Measurements from ENCODE around the gene PAFAH2. TPM values are rescaled to one million over a fixed set of nuclear protein-coding genes. Genes with fewer than 3 reads are reported as not detected.
"Not testable (repeated sequence)": the region's sequence is repeated elsewhere in the genome, so short reads cannot be mapped to it uniquely, and the experiment has no call there.

Gene PAFAH2
- polyA plus RNA-seq, 4 donors = 17.2 to 32.7 (median 26.1) TPM

GRCh38 chr1:25989440-25990234 lies 8.2 kb downstream of the PAFAH2 start:
- Histone ChIP-seq H3K27ac (ENCODE audit: low read depth in 1 of 3, low read length in 2 of 3) (no peak overlapping the region), H3K9me3 (ENCODE audit: control insufficient read depth in 2 of 2, insufficient read depth in 1 of 2, low read depth in 1 of 2, low read length in 1 of 2) (no peaks in the 10 kb centered on the region), H3K27me3 (ENCODE audit: control insufficient read depth in 3 of 3, insufficient read depth in 3 of 3, low read length in 3 of 3) (no peaks in the 10 kb centered on the region), H3K4me3 (ENCODE audit: low read depth in 1 of 3, low read length in 3 of 3) (no peak overlapping the region), H3K4me1 (ENCODE audit: control insufficient read depth in 3 of 3, insufficient read depth in 2 of 3, low read depth in 1 of 3, low read length in 2 of 3) (peaks cover 0 to 11% (median 0%) of the 10 kb centered on the region in 3 donors), H3K36me3 (ENCODE audit: control insufficient read depth in 3 of 3, insufficient read depth in 2 of 3, low read depth in 1 of 3, low read length in 3 of 3) (peaks cover 2 to 51% (median 6%) of the 10 kb centered on the region in 3 donors)
- FAIRE-seq (no peak), DNase-seq (no peak)
- WGBS, 3 donors = 88 to 93% (median 89%) methylated on average over 11 of the region's 11 CpGs

DNA sequence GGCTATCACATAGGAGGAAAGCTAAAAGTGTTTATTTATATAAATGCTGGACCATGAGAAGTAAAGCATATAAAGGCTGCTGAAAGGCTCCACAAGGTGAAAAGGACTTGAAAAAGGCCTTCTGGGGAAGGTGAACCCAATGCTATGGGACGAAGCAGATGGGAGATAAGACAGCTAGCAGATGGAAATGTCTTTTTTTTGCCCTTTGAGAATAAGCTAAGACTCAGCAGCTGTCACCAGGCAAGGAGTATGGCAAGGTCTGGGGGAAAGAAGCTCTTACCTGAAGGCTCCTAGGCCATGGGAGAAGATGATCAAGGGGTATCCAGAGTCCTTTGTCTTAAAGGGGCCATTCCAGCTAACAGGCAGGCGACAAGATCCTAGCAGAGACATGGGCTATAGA lies 9.9 kb downstream of the PAFAH2 start:
- Histone ChIP-seq H3K4me1 (ENCODE audit: control insufficient read depth in 3 of 3, insufficient read depth in 2 of 3, low read depth in 1 of 3, low read length in 2 of 3) (peaks cover 0 to 4% (median 0%) of the 10 kb centered on the region in 3 donors), H3K4me3 (ENCODE audit: low read depth in 1 of 3, low read length in 3 of 3) (no peak overlapping the region), H3K27me3 (ENCODE audit: control insufficient read depth in 3 of 3, insufficient read depth in 3 of 3, low read length in 3 of 3) (no peaks in the 10 kb centered on the region), H3K36me3 (ENCODE audit: control insufficient read depth in 3 of 3, insufficient read depth in 2 of 3, low read depth in 1 of 3, low read length in 3 of 3) (peaks cover 4 to 59% (median 6%) of the 10 kb centered on the region in 3 donors), H3K9me3 (ENCODE audit: control insufficient read depth in 2 of 2, insufficient read depth in 1 of 2, low read depth in 1 of 2, low read length in 1 of 2) (no peaks in the 10 kb centered on the region), H3K27ac (ENCODE audit: low read depth in 1 of 3, low read length in 2 of 3) (no peak overlapping the region)
- 88 to 90% (median 90%) methylated on average over 2 of the region's 2 CpGs for WGBS, 3 donors
- no peak for FAIRE-seq
- DNase-seq = no peak

DNA sequence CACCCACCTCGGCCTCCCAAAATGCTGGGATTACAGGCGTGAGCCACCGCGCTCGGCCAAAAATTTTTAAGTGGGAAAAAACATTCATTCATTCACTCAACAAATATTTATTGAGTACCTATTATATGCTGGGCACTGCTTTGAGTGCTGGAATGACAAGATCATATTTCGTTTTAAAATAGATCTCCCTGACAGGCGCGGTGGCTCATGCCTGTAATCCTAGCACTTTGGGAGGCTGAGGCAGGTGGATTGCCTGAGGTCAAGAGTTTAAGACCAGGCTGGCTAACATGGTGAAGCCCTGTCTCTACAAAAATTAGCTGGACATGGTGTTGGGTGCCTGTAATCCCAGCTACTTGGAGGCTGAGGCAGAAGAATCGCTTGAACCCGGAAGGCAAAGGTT lies 11.1 kb downstream of the PAFAH2 start:
- not testable (repeated sequence) for H3K4me3 ChIP-seq (ENCODE audit: low read depth in 1 of 3, low read length in 3 of 3); H3K9me3 ChIP-seq (ENCODE audit: control insufficient read depth in 2 of 2, insufficient read depth in 1 of 2, low read depth in 1 of 2, low read length in 1 of 2); H3K27ac ChIP-seq (ENCODE audit: low read depth in 1 of 3, low read length in 2 of 3); H3K4me1 ChIP-seq (ENCODE audit: control insufficient read depth in 3 of 3, insufficient read depth in 2 of 3, low read depth in 1 of 3, low read length in 2 of 3); DNase-seq; H3K27me3 ChIP-seq (ENCODE audit: control insufficient read depth in 3 of 3, insufficient read depth in 3 of 3, low read length in 3 of 3); FAIRE-seq
- H3K36me3 ChIP-seq (ENCODE audit: control insufficient read depth in 3 of 3, insufficient read depth in 2 of 3, low read depth in 1 of 3, low read length in 3 of 3) = peaks cover 4 to 66% (median 12%) of the 10 kb centered on the region in 3 donors
- 96 to 99% (median 98%) methylated on average over 10 of the region's 10 CpGs for WGBS, 3 donors

DNA sequence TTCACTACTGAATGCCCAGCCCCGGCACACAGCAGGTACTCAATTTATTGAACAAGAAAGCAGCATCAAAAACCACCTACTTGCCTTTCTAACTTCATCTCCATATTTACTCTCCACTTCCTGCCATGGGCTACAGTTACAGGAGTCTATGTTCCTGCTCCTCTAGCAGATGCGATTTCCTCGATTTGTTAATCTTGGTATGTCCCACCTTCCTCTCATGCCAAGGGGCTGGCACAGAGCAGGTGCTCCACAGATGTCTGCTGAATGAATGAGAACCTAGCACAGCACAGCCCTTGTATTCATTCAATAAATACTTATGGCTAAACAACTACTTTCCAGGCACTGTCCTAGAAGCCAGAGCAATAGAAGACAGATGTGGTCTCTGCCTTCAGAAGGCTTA lies 12.2 kb downstream of the PAFAH2 start:
- H3K4me1 ChIP-seq (ENCODE audit: control insufficient read depth in 3 of 3, insufficient read depth in 2 of 3, low read depth in 1 of 3, low read length in 2 of 3) = no peaks in the 10 kb centered on the region
- peaks cover 4 to 71% (median 15%) of the 10 kb centered on the region in 3 donors for H3K36me3 ChIP-seq (ENCODE audit: control insufficient read depth in 3 of 3, insufficient read depth in 2 of 3, low read depth in 1 of 3, low read length in 3 of 3)
- no peak overlapping the region for H3K4me3 ChIP-seq (ENCODE audit: low read depth in 1 of 3, low read length in 3 of 3)
- H3K27ac ChIP-seq (ENCODE audit: low read depth in 1 of 3, low read length in 2 of 3) = no peak overlapping the region
- no peak for DNase-seq
- no peaks in the 10 kb centered on the region for H3K27me3 ChIP-seq (ENCODE audit: control insufficient read depth in 3 of 3, insufficient read depth in 3 of 3, low read length in 3 of 3)
- no peak for FAIRE-seq
- no peaks in the 10 kb centered on the region for H3K9me3 ChIP-seq (ENCODE audit: control insufficient read depth in 2 of 2, insufficient read depth in 1 of 2, low read depth in 1 of 2, low read length in 1 of 2)
- WGBS, 3 donors = 86 to 98% (median 93%) methylated on average over 3 of the region's 3 CpGs

GRCh38 chr1:25985171-25985570 lies 12.7 kb downstream of the PAFAH2 start:
- Histone ChIP-seq H3K4me1 (ENCODE audit: control insufficient read depth in 3 of 3, insufficient read depth in 2 of 3, low read depth in 1 of 3, low read length in 2 of 3) (no peaks in the 10 kb centered on the region), H3K36me3 (ENCODE audit: control insufficient read depth in 3 of 3, insufficient read depth in 2 of 3, low read depth in 1 of 3, low read length in 3 of 3) (peaks cover 4 to 70% (median 15%) of the 10 kb centered on the region in 3 donors)
- 81 to 100% (median 100%) methylated on average over 1 of the region's 1 CpG for WGBS, 3 donors

GRCh38 chr1:25979210-25979609 lies 18.7 kb downstream of the PAFAH2 start:
- no peak for FAIRE-seq
- no peak for DNase-seq
- no peak overlapping the region for H3K4me3 ChIP-seq (ENCODE audit: low read depth in 1 of 3, low read length in 3 of 3)
- 77 to 79% (median 78%) methylated on average over 7 of the region's 7 CpGs for WGBS, 3 donors
- H3K27me3 ChIP-seq (ENCODE audit: control insufficient read depth in 3 of 3, insufficient read depth in 3 of 3, low read length in 3 of 3) = no peaks in the 10 kb centered on the region
- H3K27ac ChIP-seq (ENCODE audit: low read depth in 1 of 3, low read length in 2 of 3) = no peak overlapping the region
- no peaks in the 10 kb centered on the region for H3K4me1 ChIP-seq (ENCODE audit: control insufficient read depth in 3 of 3, insufficient read depth in 2 of 3, low read depth in 1 of 3, low read length in 2 of 3)
- no peaks in the 10 kb centered on the region for H3K9me3 ChIP-seq (ENCODE audit: control insufficient read depth in 2 of 2, insufficient read depth in 1 of 2, low read depth in 1 of 2, low read length in 1 of 2)
- H3K36me3 ChIP-seq (ENCODE audit: control insufficient read depth in 3 of 3, insufficient read depth in 2 of 3, low read depth in 1 of 3, low read length in 3 of 3) = peaks cover 11 to 62% (median 16%) of the 10 kb centered on the region in 3 donors

More at GRCh38 chr1:25985171-25985570, 12.7 kb downstream of the PAFAH2 start:
- Histone ChIP-seq H3K27me3 (ENCODE audit: control insufficient read depth in 3 of 3, insufficient read depth in 3 of 3, low read length in 3 of 3) (no peaks in the 10 kb centered on the region), H3K4me3 (ENCODE audit: low read depth in 1 of 3, low read length in 3 of 3) (no peak overlapping the region), H3K27ac (ENCODE audit: low read depth in 1 of 3, low read length in 2 of 3) (no peak overlapping the region), H3K9me3 (ENCODE audit: control insufficient read depth in 2 of 2, insufficient read depth in 1 of 2, low read depth in 1 of 2, low read length in 1 of 2) (no peaks in the 10 kb centered on the region)
- FAIRE-seq = no peak
- DNase-seq = no peak

- Histone ChIP-seq H3K27me3 (ENCODE audit: control insufficient read depth in 3 of 3, insufficient read depth in 3 of 3, low read length in 3 of 3) (no peaks in the 10 kb centered on the region), H3K36me3 (ENCODE audit: control insufficient read depth in 3 of 3, insufficient read depth in 2 of 3, low read depth in 1 of 3, low read length in 3 of 3) (peaks cover 11 to 63% (median 16%) of the 10 kb centered on the region in 3 donors), H3K4me3 (ENCODE audit: low read depth in 1 of 3, low read length in 3 of 3) (no peak overlapping the region), H3K4me1 (ENCODE audit: control insufficient read depth in 3 of 3, insufficient read depth in 2 of 3, low read depth in 1 of 3, low read length in 2 of 3) (no peaks in the 10 kb centered on the region), H3K9me3 (ENCODE audit: control insufficient read depth in 2 of 2, insufficient read depth in 1 of 2, low read depth in 1 of 2, low read length in 1 of 2) (no peaks in the 10 kb centered on the region), H3K27ac (ENCODE audit: low read depth in 1 of 3, low read length in 2 of 3) (no peak overlapping the region)
- FAIRE-seq (no peak), DNase-seq (no peak)
- WGBS, 3 donors = 80 to 87% (median 84%) methylated on average over 2 of the region's 2 CpGs
Observed at GRCh38 chr1:25978403-25978802, 19.5 kb downstream of the PAFAH2 start.

- Histone ChIP-seq H3K9me3 (ENCODE audit: control insufficient read depth in 2 of 2, insufficient read depth in 1 of 2, low read depth in 1 of 2, low read length in 1 of 2) (no peaks in the 10 kb centered on the region), H3K27me3 (ENCODE audit: control insufficient read depth in 3 of 3, insufficient read depth in 3 of 3, low read length in 3 of 3) (no peaks in the 10 kb centered on the region), H3K4me1 (ENCODE audit: control insufficient read depth in 3 of 3, insufficient read depth in 2 of 3, low read depth in 1 of 3, low read length in 2 of 3) (no peaks in the 10 kb centered on the region), H3K36me3 (ENCODE audit: control insufficient read depth in 3 of 3, insufficient read depth in 2 of 3, low read depth in 1 of 3, low read length in 3 of 3) (peaks cover 11 to 59% (median 17%) of the 10 kb centered on the region in 3 donors), H3K27ac (ENCODE audit: low read depth in 1 of 3, low read length in 2 of 3) (no peak overlapping the region), H3K4me3 (ENCODE audit: low read depth in 1 of 3, low read length in 3 of 3) (no peak overlapping the region)
- no peak for FAIRE-seq
- WGBS, 3 donors = 90 to 98% (median 94%) methylated on average over 5 of the region's 5 CpGs
- DNase-seq = no peak
Observed at GRCh38 chr1:25977801-25978200, 20.1 kb downstream of the PAFAH2 start.
